Measurements from ENCODE around the gene CCDC170.

The CCDC170 gene

DNA sequence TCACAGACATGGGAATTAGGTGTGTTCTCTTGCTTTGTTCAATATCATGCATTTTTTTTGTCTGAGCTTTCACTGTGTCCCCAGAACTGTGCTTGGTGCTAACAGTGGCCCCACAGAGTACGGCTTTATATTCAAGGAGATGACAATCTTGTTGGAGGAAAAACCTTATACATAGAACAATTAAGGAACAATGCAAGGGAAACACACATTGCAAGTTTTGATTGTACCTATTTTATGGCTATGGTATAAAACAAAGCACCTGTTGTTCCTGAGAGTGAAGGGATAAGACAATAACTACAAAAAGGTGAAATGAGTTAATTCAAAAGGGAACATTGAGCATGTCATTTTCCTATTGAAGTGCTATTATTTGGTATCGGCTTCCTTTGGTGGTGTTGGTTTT is 169.7 kb downstream of the CCDC170 start:
- DNase-seq = no peak

DNA sequence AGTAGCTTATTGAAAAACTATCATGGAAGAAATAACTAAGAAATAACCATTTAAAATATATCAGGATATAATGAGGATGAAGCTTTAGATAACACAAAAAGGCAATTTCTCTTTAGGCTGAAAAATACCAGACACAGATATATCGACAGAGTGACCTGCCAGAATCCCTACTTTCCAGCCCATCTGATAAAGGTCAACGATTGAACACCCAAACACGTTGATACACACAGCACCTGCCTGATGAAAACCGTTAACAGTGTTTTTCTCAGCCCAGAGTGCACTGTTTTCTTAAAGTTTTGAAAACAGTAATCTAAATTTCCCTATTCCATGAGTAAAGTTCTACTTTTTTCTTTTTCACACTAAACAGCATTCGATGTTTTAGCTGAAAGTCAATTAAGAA is 170.6 kb downstream of the CCDC170 start:
- no peak for DNase-seq

DNA sequence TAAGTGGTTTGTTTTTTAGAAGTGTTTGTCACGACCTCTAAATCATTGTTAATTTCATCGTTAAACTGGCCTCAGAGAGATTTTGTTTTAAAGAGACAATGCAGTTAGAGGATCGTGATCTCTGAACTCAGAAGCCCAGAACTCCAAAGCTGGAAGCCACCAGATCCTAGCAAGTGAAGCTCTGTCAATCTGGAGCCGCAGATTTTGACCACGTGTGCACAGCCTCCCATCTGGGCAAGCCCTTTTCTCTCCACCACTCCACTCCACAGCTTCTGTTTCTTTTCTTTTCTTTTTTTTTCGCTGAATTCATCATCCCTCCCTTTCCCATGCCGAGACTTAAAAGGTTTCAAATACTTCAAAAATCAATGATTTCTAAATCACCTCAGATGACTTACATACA is 171.5 kb downstream of the CCDC170 start:
- no peak for DNase-seq

DNA sequence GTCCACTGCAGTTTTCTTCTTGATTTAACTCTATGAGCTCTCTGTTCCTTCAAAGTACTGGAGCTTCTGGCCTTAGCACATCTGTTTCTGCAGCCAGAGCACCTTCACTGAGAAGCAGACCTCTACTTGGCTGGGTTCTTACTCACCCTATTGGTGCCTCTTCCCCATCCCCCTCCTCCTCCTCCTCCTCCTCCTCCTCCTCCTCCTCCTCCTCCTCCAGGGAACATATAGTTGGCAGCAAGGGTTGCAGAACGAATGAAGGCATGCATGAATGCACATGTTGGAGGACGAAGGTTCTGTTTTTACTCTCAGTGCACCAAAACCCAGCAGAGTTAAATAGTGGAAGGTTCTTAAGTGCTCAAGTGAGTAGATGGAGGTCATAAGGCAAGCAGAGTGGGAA is 172.7 kb downstream of the CCDC170 start:
- DNase-seq = no peak

DNA sequence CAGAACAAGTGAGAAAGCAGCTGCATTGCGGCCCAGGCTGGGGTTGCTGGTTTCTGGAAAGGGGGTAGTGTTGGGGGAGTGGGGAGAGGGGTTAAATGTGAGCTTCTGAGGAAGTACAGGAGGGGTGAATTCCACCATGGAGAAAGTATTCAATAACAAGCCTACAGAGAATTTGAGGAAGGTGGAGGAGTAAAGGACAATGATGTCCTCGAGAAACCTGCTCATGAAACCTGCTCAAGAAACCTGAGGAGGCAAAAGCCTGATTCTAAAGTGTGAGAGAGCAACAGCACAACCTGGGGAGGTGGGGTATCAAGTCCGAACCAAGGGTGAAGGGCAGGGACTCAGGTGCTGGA is 175.4 kb downstream of the CCDC170 start:
- DNase-seq = no peak

DNA sequence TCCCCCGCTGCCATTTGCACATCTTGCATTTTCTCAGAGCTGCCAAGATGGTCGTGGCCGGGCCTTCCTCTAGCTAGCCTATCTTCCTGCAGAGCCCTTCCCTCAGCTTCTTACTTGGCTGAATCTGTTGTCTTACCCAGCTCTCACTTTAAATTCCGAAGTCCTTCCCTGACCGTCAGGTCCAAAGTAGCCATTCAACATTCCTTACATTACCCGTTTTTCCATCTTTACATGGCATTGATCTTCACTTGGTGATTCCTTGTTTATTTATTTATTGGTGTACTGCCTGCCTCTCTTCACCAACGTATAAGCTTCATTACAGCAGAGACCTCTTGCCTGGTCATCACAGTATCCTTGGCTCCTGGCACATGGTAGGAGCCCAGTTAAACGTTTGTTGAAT is 176.3 kb downstream of the CCDC170 start:
- no peak for DNase-seq
